PC-3 (cell line): Measurements from ENCODE around the gene VDR.

ENCODE experiments used
- EZH2 ChIP-seq: fragments of 300-600 bp; sonication (generic); IDR thresholded peaks from one replicate; pipeline ENCODE4 v1.6.1; 2017; ENCODE audit warnings: antibody characterized with exemption, mild to moderate bottlenecking, low read length; ENCODE audit not compliant: unreplicated experiment
- EZH2phosphoT487 ChIP-seq: fragments of 300-600 bp; sonication (generic); IDR thresholded peaks from 2 replicates; pipeline ENCODE4 v1.6.1; 2018; ENCODE audit warnings: mild to moderate bottlenecking, antibody characterized with exemption, low read length, borderline replicate concordance
- TF ChIP-seq, protein P1 (sequence below): fragments of 300-600 bp; sonication (generic); conservative IDR thresholded peaks from 2 replicates; pipeline ENCODE4 v1.5.1; 2017; ENCODE audit warnings: antibody characterized with exemption, low read depth, mild to moderate bottlenecking, low read length

DNA sequence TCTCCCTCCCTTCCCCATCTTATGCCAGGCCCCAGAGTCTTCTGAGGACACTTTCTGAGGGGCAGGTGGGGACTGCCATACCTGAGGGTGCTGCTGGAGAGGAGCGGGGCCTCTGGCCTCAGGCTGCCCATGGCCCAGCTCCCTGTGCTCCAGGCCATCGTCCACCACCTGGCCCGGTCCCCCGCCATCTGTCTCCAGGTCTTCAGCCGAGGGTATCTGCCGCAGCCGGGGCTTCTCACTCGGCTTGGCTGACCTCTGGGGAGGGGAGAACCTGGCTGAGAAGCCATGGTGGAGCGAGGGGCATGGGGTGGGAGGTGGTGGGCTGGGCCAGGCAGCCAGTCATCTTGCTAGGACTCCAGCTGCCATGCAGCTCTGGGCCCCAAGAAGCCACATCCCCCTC lies 110.1 kb downstream of the VDR start:
- TF ChIP-seq, protein P1, sequence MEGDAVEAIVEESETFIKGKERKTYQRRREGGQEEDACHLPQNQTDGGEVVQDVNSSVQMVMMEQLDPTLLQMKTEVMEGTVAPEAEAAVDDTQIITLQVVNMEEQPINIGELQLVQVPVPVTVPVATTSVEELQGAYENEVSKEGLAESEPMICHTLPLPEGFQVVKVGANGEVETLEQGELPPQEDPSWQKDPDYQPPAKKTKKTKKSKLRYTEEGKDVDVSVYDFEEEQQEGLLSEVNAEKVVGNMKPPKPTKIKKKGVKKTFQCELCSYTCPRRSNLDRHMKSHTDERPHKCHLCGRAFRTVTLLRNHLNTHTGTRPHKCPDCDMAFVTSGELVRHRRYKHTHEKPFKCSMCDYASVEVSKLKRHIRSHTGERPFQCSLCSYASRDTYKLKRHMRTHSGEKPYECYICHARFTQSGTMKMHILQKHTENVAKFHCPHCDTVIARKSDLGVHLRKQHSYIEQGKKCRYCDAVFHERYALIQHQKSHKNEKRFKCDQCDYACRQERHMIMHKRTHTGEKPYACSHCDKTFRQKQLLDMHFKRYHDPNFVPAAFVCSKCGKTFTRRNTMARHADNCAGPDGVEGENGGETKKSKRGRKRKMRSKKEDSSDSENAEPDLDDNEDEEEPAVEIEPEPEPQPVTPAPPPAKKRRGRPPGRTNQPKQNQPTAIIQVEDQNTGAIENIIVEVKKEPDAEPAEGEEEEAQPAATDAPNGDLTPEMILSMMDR = no peak
- TF ChIP-seq EZH2phosphoT487 (no peak), EZH2 (no peak)
